A673 (cell line): ENCODE results near the gene DPP10. TPM values are rescaled to one million over a fixed set of nuclear protein-coding genes. Genes with fewer than 3 reads are reported as not detected.

Source experiments
- BruUV-seq: library from RNA; stranded (reverse); fragments of 400-500 nt; replicated peaks from 2 replicates; lab custom pipeline; 2021; lab: Mats Ljungman, UMichigan
- CTCF ChIA-PET: fragments of 300-600 bp; sonication (Branson Sonifier 250); formaldehyde crosslinking; loops from one replicate; lab custom pipeline; 2022; ENCODE audit warnings: antibody characterized with exemption; lab: Charles Lee
- POLR2A ChIA-PET: fragments of 300-600 bp; sonication (Branson Sonifier 250); formaldehyde crosslinking; loops from one replicate; lab custom pipeline; 2022; ENCODE audit warnings: antibody characterized with exemption; ENCODE audit not compliant: low non-redundant PET; lab: Charles Lee
- DNase-seq: peaks from one replicate; pipeline ENCODE4 v3.0.0-alpha.2; 2015; ENCODE audit warnings: low spot score
- H3K27ac ChIP-seq: fragments of 200-600 bp; sonication (generic); 2 replicates; pipeline ENCODE4 v1.5.1; 2016; ENCODE audit warnings: mixed run types, low read depth, mild to moderate bottlenecking, mixed read lengths, antibody characterized with exemption, low read length; ENCODE audit not compliant: poor library complexity, severe bottlenecking
- H3K27me3 ChIP-seq: fragments of 200-600 bp; sonication (generic); replicated peaks from 2 replicates; pipeline ENCODE4 v1.6.1; 2017; ENCODE audit warnings: mixed run types, low read depth, mild to moderate bottlenecking, mixed read lengths, antibody characterized with exemption, low read length; ENCODE audit not compliant: insufficient read depth, poor library complexity
- H3K36me3 ChIP-seq: fragments of 200-600 bp; sonication (generic); 2 replicates; pipeline ENCODE4 v1.6.1; 2016; ENCODE audit warnings: mixed run types, mild to moderate bottlenecking, mixed read lengths, antibody characterized with exemption, low read length; ENCODE audit not compliant: insufficient read depth, poor library complexity, severe bottlenecking
- H3K4me1 ChIP-seq: fragments of 200-600 bp; sonication (generic); 2 replicates; pipeline ENCODE4 v1.6.1; 2017; ENCODE audit warnings: mixed run types, mild to moderate bottlenecking, mixed read lengths, antibody characterized with exemption, low read length; ENCODE audit not compliant: insufficient read depth, poor library complexity, severe bottlenecking
- H3K4me3 ChIP-seq: fragments of 200-600 bp; sonication (generic); 2 replicates; pipeline ENCODE4 v1.5.1; 2016; ENCODE audit warnings: low read depth, mixed run types, mild to moderate bottlenecking, mixed read lengths, low read length; ENCODE audit not compliant: poor library complexity, severe bottlenecking
- H3K9me3 ChIP-seq: fragments of 200-600 bp; sonication (generic); 2 replicates; pipeline ENCODE4 v1.6.1; 2016; ENCODE audit warnings: mixed run types, low read depth, mild to moderate bottlenecking, mixed read lengths, antibody characterized with exemption, low read length; ENCODE audit not compliant: poor library complexity, severe bottlenecking
- CTCF ChIP-seq: fragments of 300-800, 200-600 bp; sonication (generic); conservative IDR thresholded peaks from 2 replicates; pipeline ENCODE4 v1.5.1; 2017; ENCODE audit warnings: low read depth, mild to moderate bottlenecking, antibody characterized with exemption, low read length, moderate library complexity, mixed read lengths
- EZH2 ChIP-seq: fragments of 200-600 bp; sonication (generic); IDR thresholded peaks from 2 replicates; pipeline ENCODE4 v1.6.1; 2017; ENCODE audit warnings: borderline replicate concordance, low read depth, mild to moderate bottlenecking, mixed read lengths, antibody characterized with exemption, low read length; ENCODE audit not compliant: poor library complexity, severe bottlenecking
- intact Hi-C: fragments of 100-400 bp; cut with micrococcal nuclease; formaldehyde crosslinking; loops from one replicate; pipeline ENCODE4 v1.10.0; 2022; ENCODE audit not compliant: unreplicated experiment
- total RNA-seq: library from RNA; stranded (reverse); gene quantifications from 2 replicates; pipeline ENCODE4 v1.2.3, GENCODE V29; 2021

Gene DPP10
- total RNA-seq, 1 experiment from 2014 or later, result not detected

DNA sequence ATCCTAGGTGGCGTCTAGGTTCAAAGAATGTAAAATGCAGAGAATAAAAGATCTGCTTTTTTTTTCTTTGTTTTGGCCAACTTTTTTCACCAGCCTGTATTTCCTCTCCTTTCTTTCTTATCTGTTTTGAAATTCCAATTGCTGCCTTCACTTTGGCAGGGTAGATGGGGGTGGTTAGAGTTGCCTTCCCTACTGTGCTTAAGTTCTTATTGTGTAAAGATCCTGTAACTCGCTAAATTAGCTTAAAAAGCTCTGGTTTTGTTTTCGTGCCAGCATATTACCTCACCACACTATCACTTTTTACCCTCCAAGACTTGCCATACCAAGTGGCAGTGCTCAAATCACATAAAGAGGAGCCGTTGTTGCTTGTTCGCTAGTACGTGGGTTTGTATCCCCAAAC is 921.7 kb downstream of the DPP10 start:
- ChIA-PET POLR2A (no interaction called here), CTCF (no interaction called here)
- no peak for TF ChIP-seq EZH2
- no peak for TF ChIP-seq CTCF
- no TSS peak for BruUV-seq
- H3K4me1 ChIP-seq, result no peaks in the 10 kb centered on the region
- no peak overlapping the region for H3K4me3 ChIP-seq
- no peak overlapping the region for H3K27ac ChIP-seq
- intact Hi-C loops, result no loop called here
- no peak for DNase-seq
- no peaks in the 10 kb centered on the region for H3K27me3 ChIP-seq
- no peaks in the 10 kb centered on the region for H3K36me3 ChIP-seq
- peaks cover 47% of the 10 kb centered on the region for H3K9me3 ChIP-seq

DNA sequence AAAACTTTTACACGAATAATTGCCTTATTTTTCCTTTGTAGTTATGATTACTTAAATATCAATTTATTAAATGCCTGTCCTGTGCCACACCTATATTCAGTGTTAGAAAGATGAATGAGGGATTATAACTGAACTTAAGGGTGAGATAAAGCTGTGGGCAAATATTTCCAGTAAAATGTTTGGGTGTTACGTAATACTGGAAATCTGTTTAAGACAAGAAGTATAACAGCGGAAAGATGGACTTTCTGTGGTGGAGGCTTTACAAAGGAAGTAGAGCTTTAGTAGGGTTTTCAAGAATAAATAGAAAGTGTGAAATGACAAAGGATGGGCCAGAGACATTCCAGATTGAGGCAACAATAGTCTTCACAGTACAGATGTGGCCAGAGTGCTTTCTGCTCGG is 927.0 kb downstream of the DPP10 start:
- DNase-seq, result no peak
- CTCF ChIA-PET, result no interaction called here
- Histone ChIP-seq H3K9me3 (peaks cover 44% of the 10 kb centered on the region), H3K27me3 (no peaks in the 10 kb centered on the region), H3K27ac (no peak overlapping the region), H3K36me3 (no peaks in the 10 kb centered on the region), H3K4me3 (no peak overlapping the region), H3K4me1 (no peaks in the 10 kb centered on the region)
- POLR2A ChIA-PET, result no interaction called here
- TF ChIP-seq EZH2, result no peak
- no peak for TF ChIP-seq CTCF
- intact Hi-C loops, result no loop called here
- BruUV-seq, result no TSS peak

GRCh38 chr2:115374981-115375380 is 932.5 kb downstream of the DPP10 start:
- H3K4me3 ChIP-seq, result no peak overlapping the region
- intact Hi-C loops, result no loop called here
- H3K27me3 ChIP-seq, result no peaks in the 10 kb centered on the region
- no peak for TF ChIP-seq EZH2
- no peak for TF ChIP-seq CTCF
- H3K36me3 ChIP-seq, result no peaks in the 10 kb centered on the region
- CTCF ChIA-PET, result no interaction called here
- no peaks in the 10 kb centered on the region for H3K4me1 ChIP-seq
- H3K9me3 ChIP-seq, result peaks cover 25% of the 10 kb centered on the region
- H3K27ac ChIP-seq, result no peak overlapping the region
- POLR2A ChIA-PET, result no interaction called here
- BruUV-seq, result no TSS peak
- DNase-seq, result no peak
